Measurements from ENCODE around the gene EXOG.

GRCh38 chr3:38553071-38553470 lies 56.9 kb downstream of the EXOG start:
- no peak for TF ChIP-seq EZH2 (IDR thresholded peaks at IDR 0.05; ENCODE audit: borderline replicate concordance, insufficient read depth, low read length, poor library complexity, severe bottlenecking)
- no peak for TF ChIP-seq SMC3 (conservative IDR thresholded peaks at IDR 0.05; ENCODE audit: poor library complexity)
- no peak for TF ChIP-seq CTCF (IDR thresholded peaks at IDR 0.05; ENCODE audit: poor library complexity, severe bottlenecking)
- no peak for TF ChIP-seq TAF1 (IDR thresholded peaks at IDR 0.05; ENCODE audit: low read depth)
- TF ChIP-seq RAD21 (conservative IDR thresholded peaks at IDR 0.05): no peak
- no peak for TF ChIP-seq POLR2AphosphoS5 (IDR thresholded peaks at IDR 0.05)
- TF ChIP-seq MXI1 (conservative IDR thresholded peaks at IDR 0.05; ENCODE audit: poor library complexity, severe bottlenecking): no peak
- TF ChIP-seq EP300 (conservative IDR thresholded peaks at IDR 0.05; ENCODE audit: poor library complexity, severe bottlenecking): no peak
- no peak for TF ChIP-seq REST (IDR thresholded peaks at IDR 0.05; ENCODE audit: borderline replicate concordance)
